PFSK-1 (cell line): Measurements from ENCODE around the gene GPATCH8.

ENCODE experiments used
- FOXP2 ChIP-seq: optimal IDR thresholded peaks from 2 replicates; pipeline ENCODE3; 2011; ENCODE audit warnings: borderline replicate concordance, control low read depth, inconsistent platforms; ENCODE audit not compliant: insufficient read depth; ENCODE audit errors: extremely low read length, extremely low read depth
- POLR2AphosphoS5 ChIP-seq: IDR thresholded peaks from 2 replicates; pipeline ENCODE4 v1.6.1; 2012; ENCODE audit warnings: low read depth, mild to moderate bottlenecking, control low read depth, low read length, moderate library complexity
- SIN3A ChIP-seq: IDR thresholded peaks from 2 replicates; pipeline ENCODE4 v1.6.1; 2012; ENCODE audit warnings: mild to moderate bottlenecking, low read length, moderate library complexity, borderline replicate concordance; ENCODE audit not compliant: insufficient read depth
- TAF1 ChIP-seq: IDR thresholded peaks from 2 replicates; pipeline ENCODE4 v1.6.1; 2012; ENCODE audit warnings: low read length, control low read depth, borderline replicate concordance; ENCODE audit not compliant: insufficient read depth
- TF ChIP-seq, protein P1 (sequence below), 2 experiments: IDR thresholded peaks; 2 replicates each; pipeline versions ENCODE4 v1.6.1 to v1.8.0; 2011 to 2012; ENCODE audit warnings: low read depth in 2 of 2, low read length in 2 of 2, control low read depth in 1 of 2, inconsistent platforms in 1 of 2, mild to moderate bottlenecking in 1 of 2, moderate library complexity in 1 of 2; ENCODE audit not compliant: insufficient read depth in 1 of 2

The GPATCH8 gene

GRCh38 chr17:44408786-44409185 is 94.4 kb downstream of the GPATCH8 start:
- TF ChIP-seq TAF1 (no peak), POLR2AphosphoS5 (no peak), FOXP2 (no peak), SIN3A (no peak)
- TF ChIP-seq, protein P1, sequence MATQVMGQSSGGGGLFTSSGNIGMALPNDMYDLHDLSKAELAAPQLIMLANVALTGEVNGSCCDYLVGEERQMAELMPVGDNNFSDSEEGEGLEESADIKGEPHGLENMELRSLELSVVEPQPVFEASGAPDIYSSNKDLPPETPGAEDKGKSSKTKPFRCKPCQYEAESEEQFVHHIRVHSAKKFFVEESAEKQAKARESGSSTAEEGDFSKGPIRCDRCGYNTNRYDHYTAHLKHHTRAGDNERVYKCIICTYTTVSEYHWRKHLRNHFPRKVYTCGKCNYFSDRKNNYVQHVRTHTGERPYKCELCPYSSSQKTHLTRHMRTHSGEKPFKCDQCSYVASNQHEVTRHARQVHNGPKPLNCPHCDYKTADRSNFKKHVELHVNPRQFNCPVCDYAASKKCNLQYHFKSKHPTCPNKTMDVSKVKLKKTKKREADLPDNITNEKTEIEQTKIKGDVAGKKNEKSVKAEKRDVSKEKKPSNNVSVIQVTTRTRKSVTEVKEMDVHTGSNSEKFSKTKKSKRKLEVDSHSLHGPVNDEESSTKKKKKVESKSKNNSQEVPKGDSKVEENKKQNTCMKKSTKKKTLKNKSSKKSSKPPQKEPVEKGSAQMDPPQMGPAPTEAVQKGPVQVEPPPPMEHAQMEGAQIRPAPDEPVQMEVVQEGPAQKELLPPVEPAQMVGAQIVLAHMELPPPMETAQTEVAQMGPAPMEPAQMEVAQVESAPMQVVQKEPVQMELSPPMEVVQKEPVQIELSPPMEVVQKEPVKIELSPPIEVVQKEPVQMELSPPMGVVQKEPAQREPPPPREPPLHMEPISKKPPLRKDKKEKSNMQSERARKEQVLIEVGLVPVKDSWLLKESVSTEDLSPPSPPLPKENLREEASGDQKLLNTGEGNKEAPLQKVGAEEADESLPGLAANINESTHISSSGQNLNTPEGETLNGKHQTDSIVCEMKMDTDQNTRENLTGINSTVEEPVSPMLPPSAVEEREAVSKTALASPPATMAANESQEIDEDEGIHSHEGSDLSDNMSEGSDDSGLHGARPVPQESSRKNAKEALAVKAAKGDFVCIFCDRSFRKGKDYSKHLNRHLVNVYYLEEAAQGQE (IDR thresholded peaks at IDR 0.05; ENCODE audit: insufficient read depth in 1 of 2, low read depth in 2 of 2, low read length in 2 of 2), result no peak

DNA sequence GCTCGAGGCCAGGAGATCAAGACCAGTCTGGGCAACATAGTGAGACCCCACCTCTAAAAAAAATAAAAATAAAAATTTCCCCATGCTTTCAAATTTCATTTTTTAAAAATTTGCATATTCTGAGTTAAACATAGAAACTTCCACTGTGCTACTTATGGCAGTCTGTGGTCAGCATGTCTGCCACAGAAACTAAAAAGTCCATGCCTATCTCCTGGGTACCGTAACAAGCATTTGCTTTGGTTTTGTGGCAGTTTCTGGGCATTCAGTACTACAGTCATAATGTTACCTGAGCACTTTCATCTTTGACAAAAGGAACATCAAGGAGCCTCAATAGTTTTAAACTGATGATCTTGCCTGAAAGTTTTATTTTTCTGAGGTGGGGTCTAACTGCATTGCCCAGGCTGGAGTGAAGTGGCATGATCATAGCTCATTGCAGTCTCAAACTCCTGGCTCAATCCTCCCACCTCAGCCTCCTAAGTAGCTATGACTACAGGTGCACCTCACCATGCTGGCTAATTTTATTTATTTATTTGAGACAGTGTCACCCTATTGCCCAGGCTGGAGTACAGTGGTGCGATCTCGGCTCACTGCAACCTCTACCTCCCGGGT is 100.5 kb downstream of the GPATCH8 start:
- no peak for TF ChIP-seq TAF1
- TF ChIP-seq, protein P1 (IDR thresholded peaks at IDR 0.05; ENCODE audit: insufficient read depth in 1 of 2, low read depth in 2 of 2, low read length in 2 of 2), result no peak
- no peak for TF ChIP-seq FOXP2
- TF ChIP-seq SIN3A, result no peak
- no peak for TF ChIP-seq POLR2AphosphoS5

DNA sequence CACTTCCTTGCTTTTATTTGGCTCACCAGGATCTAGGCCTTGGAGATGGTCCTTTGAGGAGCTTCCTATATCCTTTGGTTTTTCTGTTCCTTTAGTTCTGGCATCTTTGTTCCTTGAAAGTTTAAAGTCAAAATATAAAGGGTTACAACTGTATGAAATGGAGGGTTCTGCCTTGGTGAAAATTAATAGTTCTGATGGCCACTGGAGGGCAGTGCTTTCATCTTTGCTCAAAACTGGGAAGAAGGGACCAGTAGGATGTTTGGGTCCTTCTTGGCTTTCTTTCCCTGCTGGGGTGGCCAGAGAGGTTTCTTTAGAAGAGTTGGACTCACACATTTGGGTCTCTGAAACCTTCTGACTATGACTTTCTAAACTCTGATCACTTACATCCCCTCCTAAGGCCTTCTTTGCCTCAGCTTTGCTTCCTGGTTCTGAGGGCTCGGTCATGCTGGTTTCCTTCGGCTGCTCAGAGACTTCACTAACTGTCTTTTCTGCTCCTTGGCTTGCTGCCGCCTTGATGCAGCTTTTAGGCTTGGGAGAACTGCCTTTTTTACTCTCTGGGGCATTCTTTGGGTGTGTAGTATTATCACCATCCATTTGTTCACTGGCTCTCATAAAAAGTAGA is 102.9 kb downstream of the GPATCH8 start:
- TF ChIP-seq POLR2AphosphoS5 (no peak), TAF1 (no peak), FOXP2 (no peak), SIN3A (no peak)
- TF ChIP-seq, protein P1 (IDR thresholded peaks at IDR 0.05; ENCODE audit: insufficient read depth in 1 of 2, low read depth in 2 of 2, low read length in 2 of 2), result no peak

GRCh38 chr17:44398692-44399691 is 104.2 kb downstream of the GPATCH8 start:
- TF ChIP-seq FOXP2 (no peak), TAF1 (no peak), SIN3A (no peak), POLR2AphosphoS5 (no peak)
- TF ChIP-seq, protein P1 (IDR thresholded peaks at IDR 0.05; ENCODE audit: insufficient read depth in 1 of 2, low read depth in 2 of 2, low read length in 2 of 2), result no peak
